Activated CD8-positive, alpha-beta memory T cell treated with anti-CD3 and anti-CD28 coated beads for 4 hours (primary cell): ENCODE data around the gene LRRC4C.

Experiments
- DNase-seq, 2 donors: peaks; one replicate each; pipeline ENCODE4 v3.0.0-alpha.2; 2020; ENCODE audit warnings: low read depth in 2 of 2

LRRC4C gene

GRCh38 chr11:41414771-41415440 is 44.5 kb downstream of the LRRC4C start:
- no peak for DNase-seq

- DNase-seq = no peak
Measured at GRCh38 chr11:41413843-41414242, 45.6 kb downstream of the LRRC4C start.

GRCh38 chr11:41405812-41406211 is 53.6 kb downstream of the LRRC4C start:
- DNase-seq = no peak

GRCh38 chr11:41404109-41404508 is 55.3 kb downstream of the LRRC4C start:
- no peak for DNase-seq

GRCh38 chr11:41403458-41403857 is 56.0 kb downstream of the LRRC4C start:
- no peak for DNase-seq

GRCh38 chr11:41400819-41401382 is 58.6 kb downstream of the LRRC4C start:
- no peak for DNase-seq

- no peak for DNase-seq
Measured at GRCh38 chr11:41400124-41400523, 59.3 kb downstream of the LRRC4C start.

GRCh38 chr11:41399323-41399722 is 60.1 kb downstream of the LRRC4C start:
- no peak for DNase-seq

GRCh38 chr11:41398175-41398574 is 61.3 kb downstream of the LRRC4C start:
- DNase-seq = no peak

- no peak for DNase-seq
Measured at GRCh38 chr11:41394521-41395195, 64.8 kb downstream of the LRRC4C start.

GRCh38 chr11:41392596-41392995 is 66.9 kb downstream of the LRRC4C start:
- DNase-seq = no peak

GRCh38 chr11:41389623-41390130 is 69.8 kb downstream of the LRRC4C start:
- DNase-seq = no peak

GRCh38 chr11:41384329-41384728 is 75.1 kb downstream of the LRRC4C start:
- DNase-seq = no peak

- no peak for DNase-seq
Measured at GRCh38 chr11:41383768-41384167, 75.7 kb downstream of the LRRC4C start.

- no peak for DNase-seq
Measured at GRCh38 chr11:41382927-41383326, 76.5 kb downstream of the LRRC4C start.

GRCh38 chr11:41379084-41379483 is 80.4 kb downstream of the LRRC4C start:
- no peak for DNase-seq

GRCh38 chr11:41377709-41378394 is 81.6 kb downstream of the LRRC4C start:
- no peak for DNase-seq

GRCh38 chr11:41351825-41352224 is 107.6 kb downstream of the LRRC4C start:
- DNase-seq = no peak

- DNase-seq = no peak
Measured at GRCh38 chr11:41346042-41346441, 113.4 kb downstream of the LRRC4C start.

- no peak for DNase-seq
Measured at GRCh38 chr11:41334007-41334933, 125.2 kb downstream of the LRRC4C start.

GRCh38 chr11:41333357-41333756 is 126.1 kb downstream of the LRRC4C start:
- DNase-seq = no peak
